PC-3 (cell line): ENCODE measurements around the gene AMIGO3. TPM values are rescaled to one million over a fixed set of nuclear protein-coding genes. Genes with fewer than 3 reads are reported as not detected.

ENCODE experiments used
- ATAC-seq: fragments of 200-7000 bp; cut with Tn5 transposase; 2 replicates; pipeline ENCODE4 v1.9.1; 2020; ENCODE audit warnings: mild to moderate bottlenecking, moderate library complexity
- BruUV-seq: library from RNA; stranded (reverse); fragments of 400-500 nt; replicated peaks from 2 replicates; lab custom pipeline; 2021; lab: Mats Ljungman, UMichigan
- CTCF ChIA-PET: fragments of 300-600 bp; sonication (Branson Sonifier 250); formaldehyde crosslinking; loops from one replicate; lab custom pipeline; 2022; ENCODE audit warnings: antibody characterized with exemption; lab: Charles Lee
- POLR2A ChIA-PET: fragments of 300-600 bp; sonication (Branson Sonifier 250); formaldehyde crosslinking; loops from one replicate; lab custom pipeline; 2022; ENCODE audit warnings: antibody characterized with exemption; ENCODE audit not compliant: unreplicated experiment; lab: Charles Lee
- DNase-seq: peaks from one replicate; pipeline ENCODE4 v3.0.0-alpha.2; 2015
- H2AFZ ChIP-seq: fragments of 300-600 bp; sonication (generic); 2 replicates; pipeline ENCODE4 v1.6.0; 2016; ENCODE audit warnings: antibody characterized with exemption, low read length
- H3F3A ChIP-seq: fragments of 300-600 bp; sonication (generic); one replicate; pipeline ENCODE4 v1.6.0; 2017; ENCODE audit warnings: antibody characterized with exemption, low read length, control low read depth, mild to moderate bottlenecking; ENCODE audit not compliant: unreplicated experiment
- H3K27ac ChIP-seq: fragments of 300-600 bp; sonication (generic); 2 replicates; pipeline ENCODE4 v1.5.1; 2016; ENCODE audit warnings: mild to moderate bottlenecking, low read length
- H3K27me3 ChIP-seq: fragments of 300-600 bp; sonication (generic); 2 replicates; pipeline ENCODE4 v1.6.1; 2016; ENCODE audit warnings: low read length, mixed read lengths
- H3K36me3 ChIP-seq: fragments of 300-600 bp; sonication (generic); 2 replicates; pipeline ENCODE4 v1.6.1; 2016; ENCODE audit warnings: low read depth, mixed run types, low read length, mixed read lengths
- H3K4me1 ChIP-seq: fragments of 300-600 bp; sonication (generic); 2 replicates; pipeline ENCODE4 v1.5.1; 2016; ENCODE audit warnings: low read length; ENCODE audit not compliant: insufficient read depth
- H3K4me2 ChIP-seq: fragments of 300-600 bp; sonication (generic); 2 replicates; pipeline ENCODE4 v1.6.0; 2016; ENCODE audit warnings: low read length
- H3K4me3 ChIP-seq: fragments of 300-600 bp; sonication (generic); 2 replicates; pipeline ENCODE4 v1.5.1; 2016; ENCODE audit warnings: mild to moderate bottlenecking, low read length, mixed read lengths
- H3K79me2 ChIP-seq: fragments of 300-600 bp; sonication (generic); 2 replicates; pipeline ENCODE4 v1.6.1; 2017; ENCODE audit warnings: low read length, mixed read lengths
- H3K9ac ChIP-seq: fragments of 300-600 bp; sonication (generic); 2 replicates; pipeline ENCODE4 v1.6.0; 2016; ENCODE audit warnings: mild to moderate bottlenecking, low read length
- H3K9me2 ChIP-seq: fragments of 300-600 bp; sonication (generic); replicated peaks from 2 replicates; pipeline ENCODE4 v1.6.1; 2016; ENCODE audit warnings: mixed run types, low read length, mixed read lengths
- H3K9me3 ChIP-seq: fragments of 300-600 bp; sonication (generic); 2 replicates; pipeline ENCODE4 v1.6.1; 2016; ENCODE audit warnings: low read length, mixed read lengths
- H4K20me1 ChIP-seq: fragments of 300-600 bp; sonication (generic); 2 replicates; pipeline ENCODE4 v1.6.1; 2016; ENCODE audit warnings: low read length, mixed read lengths
- CTCF ChIP-seq: fragments of 300-600 bp; sonication (generic); conservative IDR thresholded peaks from 2 replicates; pipeline ENCODE4 v1.5.1; 2017; ENCODE audit warnings: antibody characterized with exemption, low read depth, mild to moderate bottlenecking, low read length
- EZH2 ChIP-seq: fragments of 300-600 bp; sonication (generic); IDR thresholded peaks from one replicate; pipeline ENCODE4 v1.6.1; 2017; ENCODE audit warnings: antibody characterized with exemption, mild to moderate bottlenecking, low read length; ENCODE audit not compliant: unreplicated experiment
- EZH2phosphoT487 ChIP-seq: fragments of 300-600 bp; sonication (generic); IDR thresholded peaks from 2 replicates; pipeline ENCODE4 v1.6.1; 2018; ENCODE audit warnings: mild to moderate bottlenecking, antibody characterized with exemption, low read length, borderline replicate concordance
- intact Hi-C: fragments of 100-400 bp; cut with micrococcal nuclease; formaldehyde crosslinking; loops from 2 replicates; pipeline ENCODE4 v1.9.0; 2023
- total RNA-seq: library from RNA; depleted of rRNA; stranded (reverse); fragments of >200 nt; gene quantifications from 2 replicates; pipeline ENCODE4 v1.2.3, GENCODE V29; 2014

AMIGO3 gene
- total RNA-seq, 1 experiment from 2014 or later: 1.8 TPM

DNA sequence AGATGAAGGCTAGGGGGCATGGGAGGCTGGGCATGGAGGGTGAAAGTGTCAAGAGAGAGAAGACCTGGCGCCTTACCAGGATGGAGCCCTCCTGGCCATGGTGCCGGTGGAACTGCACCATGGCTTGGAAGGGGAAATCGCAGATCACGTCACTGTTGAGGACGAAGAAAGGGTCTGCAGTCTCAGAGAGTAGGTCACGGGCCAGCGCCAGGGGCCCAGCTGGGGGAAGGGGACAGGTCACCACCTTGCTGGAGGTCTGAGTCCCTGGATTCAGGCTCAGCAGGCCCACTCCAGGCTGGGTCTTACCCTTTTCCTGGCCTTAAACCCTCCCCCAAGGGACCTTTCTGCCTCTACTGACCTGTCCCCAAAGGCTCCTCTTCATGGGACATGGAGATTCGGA, 3.4 kb upstream of the AMIGO3 start:
- no peaks in the 10 kb centered on the region for H3K9me2 ChIP-seq
- TF ChIP-seq EZH2 (no peak), CTCF (no peak), EZH2phosphoT487 (no peak)
- H3K4me1 ChIP-seq: peaks cover 20% of the 10 kb centered on the region
- ATAC-seq: no peak
- CTCF ChIA-PET: no interaction called here
- no peaks in the 10 kb centered on the region for H3K9me3 ChIP-seq
- peaks cover 18% of the 10 kb centered on the region for H3K36me3 ChIP-seq
- BruUV-seq: no TSS peak
- H3K9ac ChIP-seq: peak overlapping the region; percentile 98
- peak overlapping the region; percentile 96 for H3K4me2 ChIP-seq
- H2AFZ ChIP-seq: no peak overlapping the region
- DNase-seq: no peak
- H3K27me3 ChIP-seq: no peaks in the 10 kb centered on the region
- no peaks in the 10 kb centered on the region for H3F3A ChIP-seq
- peak overlapping the region; percentile 65 for H3K27ac ChIP-seq
- POLR2A ChIA-PET: interaction anchor here (0.6 to 0.7 kb wide), 2 partner anchors 79 to 96 kb away, joined by 4 to 5 read pairs; no protein-coding TSS in a partner anchor
- peak overlapping the region; percentile 98 for H3K4me3 ChIP-seq
- H3K79me2 ChIP-seq: peaks cover 17% of the 10 kb centered on the region
- no peaks in the 10 kb centered on the region for H4K20me1 ChIP-seq
- intact Hi-C loops: loop anchor here (1.0 kb wide), 1 partner anchor 177 kb away; no protein-coding TSS in a partner anchor

DNA sequence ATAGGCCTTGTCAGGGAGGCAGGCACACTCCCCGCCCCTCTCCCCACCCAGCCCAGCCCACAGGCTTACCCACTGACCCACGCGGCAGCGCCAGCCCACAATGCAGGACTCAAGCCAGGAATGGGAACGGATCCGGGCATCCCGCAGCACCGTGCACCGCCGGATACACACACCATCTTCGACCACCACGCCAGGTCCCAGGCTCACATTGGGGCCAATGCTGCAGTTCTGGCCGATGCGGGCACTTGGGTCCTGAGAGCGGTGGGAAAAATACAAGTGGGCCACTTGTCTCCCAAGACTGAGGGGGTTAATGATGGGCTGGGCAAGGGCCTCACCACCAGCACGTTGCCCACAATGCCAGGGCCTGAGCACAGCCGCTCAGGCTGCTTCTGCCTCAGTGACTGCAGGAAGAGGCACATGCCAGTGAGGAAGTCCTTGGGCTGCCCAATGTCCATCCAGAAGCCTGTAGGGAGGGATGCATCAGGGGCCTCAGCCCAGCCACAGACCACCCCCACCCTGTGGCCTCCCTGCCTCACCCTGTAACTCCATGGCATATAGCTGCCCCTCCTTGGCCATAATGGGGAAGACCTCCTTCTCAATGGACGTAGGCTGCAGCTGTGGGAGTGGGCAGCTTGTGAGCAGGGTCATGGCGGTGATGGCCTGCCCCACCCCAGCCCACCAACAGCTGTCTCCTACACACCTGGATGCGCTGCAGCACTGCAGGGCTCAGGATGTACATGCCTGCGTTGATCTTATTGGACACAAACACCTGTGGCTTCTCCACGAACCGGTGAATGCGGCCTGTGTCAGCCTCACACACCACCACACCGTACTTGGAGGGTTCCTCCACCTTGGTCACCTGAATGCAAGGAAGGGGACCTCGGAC, 2.7 kb upstream of the AMIGO3 start:
- peak overlapping the region; percentile 98 for H3K9ac ChIP-seq
- H3K27me3 ChIP-seq: no peaks in the 10 kb centered on the region
- H3K4me2 ChIP-seq: peak overlapping the region; percentile 96
- H2AFZ ChIP-seq: no peak overlapping the region
- BruUV-seq: no TSS peak
- H3K79me2 ChIP-seq: peaks cover 17% of the 10 kb centered on the region
- ChIA-PET POLR2A (no interaction called here), CTCF (no interaction called here)
- H3F3A ChIP-seq: no peaks in the 10 kb centered on the region
- H3K4me3 ChIP-seq: peak overlapping the region; percentile 98
- no peaks in the 10 kb centered on the region for H3K9me3 ChIP-seq
- no peak overlapping the region for H3K27ac ChIP-seq
- peaks cover 16% of the 10 kb centered on the region for H3K36me3 ChIP-seq
- intact Hi-C loops: no loop called here
- H3K4me1 ChIP-seq: peaks cover 20% of the 10 kb centered on the region
- H3K9me2 ChIP-seq: no peaks in the 10 kb centered on the region
- ATAC-seq: no peak
- no peak for DNase-seq
- H4K20me1 ChIP-seq: no peaks in the 10 kb centered on the region
- TF ChIP-seq EZH2phosphoT487 (no peak), EZH2 (no peak), CTCF (no peak)

DNA sequence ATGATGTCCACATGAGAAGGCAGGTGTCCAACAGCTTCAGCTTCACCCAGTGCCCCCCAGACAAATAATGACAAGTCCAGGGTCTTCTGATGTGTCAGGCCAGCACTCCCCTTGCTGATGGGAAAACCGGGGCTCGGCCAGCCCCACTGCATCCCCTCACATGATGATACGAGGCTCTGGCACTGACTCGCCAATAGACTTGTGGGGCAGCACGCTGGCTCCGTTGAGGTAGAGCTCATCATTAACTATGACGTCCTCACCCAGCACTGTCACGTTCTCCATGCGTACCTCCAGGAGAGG, 2.1 kb upstream of the AMIGO3 start:
- no peak for DNase-seq
- peaks cover 16% of the 10 kb centered on the region for H3K36me3 ChIP-seq
- no peaks in the 10 kb centered on the region for H3K9me3 ChIP-seq
- H4K20me1 ChIP-seq: no peaks in the 10 kb centered on the region
- H3K4me2 ChIP-seq: no peak overlapping the region
- CTCF ChIA-PET: no interaction called here
- intact Hi-C loops: no loop called here
- no peak overlapping the region for H2AFZ ChIP-seq
- H3K79me2 ChIP-seq: peaks cover 17% of the 10 kb centered on the region
- no peaks in the 10 kb centered on the region for H3K27me3 ChIP-seq
- peaks cover 20% of the 10 kb centered on the region for H3K4me1 ChIP-seq
- TF ChIP-seq CTCF (no peak), EZH2phosphoT487 (no peak), EZH2 (no peak)
- BruUV-seq: no TSS peak
- H3K27ac ChIP-seq: no peak overlapping the region
- no peaks in the 10 kb centered on the region for H3K9me2 ChIP-seq
- ATAC-seq: no peak
- no peaks in the 10 kb centered on the region for H3F3A ChIP-seq
- no peak overlapping the region for H3K4me3 ChIP-seq
- POLR2A ChIA-PET: no interaction called here
- H3K9ac ChIP-seq: no peak overlapping the region
